GM18498 (cell line): ENCODE data around the gene MIB2.
"Not testable (repeated sequence)": the region's sequence is repeated elsewhere in the genome, so short reads cannot be mapped to it uniquely, and the experiment has no call there.

ENCODE experiments used
- ATAC-seq: cut with Tn5 transposase; IDR thresholded peaks from one replicate; pipeline ENCODE4 v1.9.1; 2021; ENCODE audit warnings: mild to moderate bottlenecking, moderate library complexity; ENCODE audit not compliant: unreplicated experiment

MIB2 gene

DNA sequence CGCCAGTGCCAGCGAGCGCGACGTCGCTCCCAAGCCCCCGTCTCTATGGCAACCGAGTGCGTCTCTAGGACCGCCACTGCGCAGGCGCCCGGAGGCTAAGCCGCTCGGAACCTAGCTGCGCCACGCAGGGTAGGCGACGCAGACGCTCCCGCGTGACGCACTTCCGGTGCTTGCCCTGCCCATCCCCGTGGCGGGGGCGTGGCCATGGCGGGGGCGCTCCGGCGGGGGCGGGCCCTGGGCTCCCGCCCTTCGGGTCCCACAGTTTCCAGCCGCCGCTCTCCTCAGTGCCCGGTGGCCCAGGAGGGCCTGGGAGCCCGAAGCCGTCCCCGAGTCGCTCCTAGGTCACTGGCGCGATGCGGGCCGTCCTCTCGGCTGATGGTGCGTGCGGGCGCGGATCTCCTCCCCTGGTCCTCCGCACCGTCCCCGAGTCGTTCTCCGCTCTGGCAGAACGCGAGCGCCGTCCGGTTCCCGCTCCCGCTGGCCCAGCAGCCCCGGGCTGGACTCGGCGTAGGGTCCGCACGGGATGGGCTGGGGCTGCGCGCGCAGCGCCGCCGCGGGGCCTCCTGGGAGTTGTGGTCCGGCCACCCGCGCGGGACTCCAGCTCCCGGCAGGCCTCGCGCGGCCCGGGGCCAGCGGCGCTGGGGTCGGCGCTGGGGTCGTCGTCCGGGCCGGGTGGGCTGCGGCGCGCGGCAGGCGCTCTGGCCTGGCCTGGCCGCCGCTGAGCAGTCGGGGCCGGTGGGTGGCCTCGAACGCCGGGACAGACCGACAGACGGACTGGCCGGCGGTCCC is at the start of gene MIB2:
MIB2 (plus strand) TSS at position 245 of the 789 bp plus-strand sequence. CDS start 7,953 bp downstream, outside the sequence.
- ATAC-seq, result peak; percentile 82

DNA sequence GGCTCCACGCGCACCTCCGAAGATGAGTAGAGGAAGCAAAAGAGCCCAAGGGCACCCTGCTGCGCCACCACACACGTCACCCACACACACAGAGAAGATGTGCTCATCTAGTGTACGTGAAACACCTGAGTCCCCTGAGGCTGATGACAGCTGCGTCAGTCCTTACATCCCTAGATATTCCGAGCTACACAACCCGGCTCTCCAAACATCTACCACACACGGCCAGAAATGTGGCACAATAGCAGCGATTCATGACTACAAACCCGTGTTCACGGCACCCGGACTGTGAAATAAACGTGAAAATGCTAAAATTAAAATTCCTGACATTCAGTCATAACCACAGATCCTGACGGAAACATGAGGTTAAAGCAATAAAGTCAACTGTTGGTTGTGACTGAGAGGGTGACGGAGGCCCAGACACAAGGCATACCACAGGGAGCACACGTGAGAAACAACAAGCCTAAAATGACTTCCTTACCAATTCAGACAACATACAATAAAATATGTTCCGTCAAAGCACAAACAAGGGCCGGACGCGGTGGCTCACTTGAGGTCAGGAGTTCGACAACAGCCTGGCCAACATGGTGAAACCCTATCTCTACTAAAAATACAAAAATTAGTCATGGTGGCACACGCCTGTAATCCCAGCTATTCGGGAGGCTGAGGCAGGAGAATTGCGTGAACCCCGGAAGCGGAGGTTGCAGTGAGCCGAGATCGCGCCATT is 48.0 kb upstream of the MIB2 start:
- no peak for ATAC-seq

DNA sequence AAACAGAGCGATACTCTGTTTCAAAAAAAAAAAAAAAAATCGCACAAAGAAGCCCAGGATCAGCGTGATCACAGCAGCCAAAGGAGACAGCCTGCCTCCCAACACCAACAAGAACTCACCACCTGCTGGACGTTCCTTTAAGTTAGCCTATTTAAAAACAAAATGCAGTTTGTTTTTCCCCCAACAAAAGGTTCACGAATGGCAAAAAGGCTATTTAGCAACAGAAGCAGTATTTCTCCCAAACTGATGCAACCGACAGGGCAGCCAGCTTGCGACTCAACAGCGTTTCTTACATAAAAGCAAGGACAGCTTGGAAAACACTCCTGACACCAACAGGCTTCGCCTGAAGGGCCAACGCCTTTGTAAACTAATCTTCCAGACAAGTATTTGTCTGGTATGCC is 47.4 kb upstream of the MIB2 start:
- no peak for ATAC-seq

DNA sequence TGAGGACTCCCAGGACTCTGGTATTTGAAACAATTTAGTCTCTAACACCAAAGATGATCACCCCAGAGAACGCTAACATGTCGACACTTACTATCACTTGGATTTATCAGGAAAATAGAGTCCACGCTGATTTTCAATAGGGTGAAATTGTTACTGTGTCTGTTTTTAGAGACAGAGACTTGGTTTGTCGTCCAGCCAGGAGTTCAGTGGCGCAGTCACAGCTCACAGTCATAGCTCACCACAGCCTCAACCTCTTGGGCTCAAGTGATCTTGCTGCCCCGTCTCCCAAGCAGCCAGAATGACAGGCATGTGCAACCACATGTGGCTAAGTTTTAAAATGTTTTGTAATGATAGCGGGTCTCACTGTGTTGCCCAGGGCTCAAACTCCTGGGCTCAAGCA is 46.0 kb upstream of the MIB2 start:
- no peak for ATAC-seq

DNA sequence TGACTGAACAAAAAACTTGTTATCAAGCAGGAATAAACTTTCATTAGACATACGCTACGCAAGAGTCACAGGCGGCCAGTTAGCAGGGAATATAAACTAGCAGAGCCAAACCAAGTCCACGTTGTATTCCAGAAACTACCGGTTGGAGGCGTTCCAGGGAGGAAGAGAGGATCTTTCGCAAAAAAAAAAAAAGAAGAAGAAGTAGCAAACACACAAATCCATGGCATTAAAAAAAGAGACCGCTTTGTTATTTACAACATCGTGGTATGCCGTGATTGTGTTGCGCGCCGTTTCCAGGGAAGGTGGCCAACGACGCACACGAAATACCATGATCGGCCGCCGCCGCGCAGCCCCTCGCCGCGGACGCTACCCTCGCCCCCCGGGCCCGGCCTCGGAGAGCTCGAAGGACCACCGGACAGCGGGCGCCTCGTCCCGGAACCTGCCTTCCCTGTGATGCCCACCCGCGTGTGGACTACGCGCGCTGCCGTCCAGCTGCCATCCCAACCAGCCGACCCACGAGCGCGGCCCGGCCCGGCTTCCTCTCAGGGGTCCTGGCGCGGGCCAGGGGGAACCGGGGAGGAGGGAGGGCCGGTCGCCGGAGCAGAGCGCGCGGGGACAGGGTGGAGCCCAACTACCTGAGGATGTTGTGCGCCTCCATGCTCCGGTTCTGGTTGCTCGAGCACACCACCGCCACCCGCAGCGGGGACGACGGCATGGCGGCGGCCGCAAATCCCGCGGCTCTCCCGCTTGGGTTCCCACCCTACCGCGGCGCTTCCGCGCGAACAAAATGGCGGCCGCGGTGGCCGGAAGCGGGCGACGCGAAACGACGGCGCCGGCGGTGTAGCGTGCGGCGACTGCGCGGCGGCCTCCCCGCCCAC is 41.2 kb upstream of the MIB2 start:
- peak; percentile 76 for ATAC-seq

DNA sequence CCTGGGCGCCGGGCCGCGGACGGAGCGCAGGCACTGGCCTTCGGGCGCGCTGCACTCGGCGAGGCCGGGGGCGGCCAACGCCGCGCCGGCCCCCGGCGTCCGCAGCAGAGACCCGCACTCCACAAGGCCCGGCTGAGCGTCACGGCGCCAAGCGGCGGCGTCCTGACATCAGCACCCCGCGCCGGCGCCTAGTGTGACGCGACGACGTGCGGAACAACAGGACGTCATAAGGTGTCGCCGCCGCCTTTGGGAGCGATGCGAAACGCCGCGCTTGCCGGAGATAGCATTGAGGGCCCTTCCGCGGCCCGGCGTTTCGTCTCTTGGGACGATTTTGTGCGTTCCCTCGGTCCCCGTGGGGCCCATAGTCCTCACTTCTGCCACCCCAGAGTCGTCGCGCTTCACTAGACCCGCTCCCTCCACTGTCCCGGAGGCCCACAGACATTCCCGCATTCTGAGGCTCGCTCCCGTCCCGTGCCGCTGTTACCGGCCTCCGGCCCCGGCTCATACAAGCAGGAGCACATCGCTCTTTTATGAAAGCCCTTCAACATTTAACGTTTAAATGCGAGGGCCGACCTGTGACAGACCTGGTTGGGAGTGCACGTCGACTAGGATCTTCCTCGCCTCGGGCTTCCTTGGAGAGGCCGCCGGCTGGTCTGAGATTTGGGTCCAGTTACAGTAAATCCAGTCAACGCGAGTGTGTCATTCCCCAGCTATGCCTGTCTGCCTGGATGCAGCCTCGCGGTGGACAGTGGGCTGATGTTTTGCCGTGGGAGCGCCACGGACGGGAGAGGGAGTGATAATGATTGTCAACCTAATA is 40.4 kb upstream of the MIB2 start, which contains the start of gene SSU72:
SSU72 (minus strand) TSS at position 143 of the 817 bp plus-strand sequence. CDS start 306 bp downstream, outside the sequence.
- ATAC-seq, result peak; percentile 85

DNA sequence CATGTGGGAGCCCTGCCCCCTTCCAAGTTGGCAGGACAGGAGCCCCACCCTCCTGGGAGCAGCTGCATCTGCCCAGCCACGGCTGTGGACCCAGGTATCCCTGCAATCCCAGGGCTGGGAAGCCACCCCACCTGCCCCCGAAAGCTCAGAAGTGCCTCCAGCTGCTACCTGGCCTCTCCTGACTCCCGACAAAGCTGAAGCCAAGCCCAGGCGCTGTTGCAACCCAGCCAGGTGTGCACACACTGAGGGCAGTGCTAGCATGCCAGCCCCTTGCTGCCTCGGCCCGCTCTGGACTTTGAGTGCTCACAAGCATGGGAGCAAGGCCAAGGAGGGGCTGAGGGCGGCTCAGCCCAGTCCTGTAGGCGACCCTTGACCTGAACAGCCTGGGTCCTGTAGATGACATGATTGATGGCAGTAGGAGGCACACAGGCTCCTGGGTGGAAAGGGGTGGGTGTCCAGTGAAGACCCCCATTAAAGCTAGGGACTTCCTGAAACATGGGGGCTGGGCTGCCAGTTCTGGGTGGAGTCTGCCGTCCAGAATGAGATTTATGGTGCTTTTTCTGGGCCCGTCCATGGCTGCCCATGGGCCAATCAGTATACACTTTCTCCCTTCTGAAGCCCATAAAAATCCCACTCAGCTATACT is 37.8 kb upstream of the MIB2 start:
- no peak for ATAC-seq

DNA sequence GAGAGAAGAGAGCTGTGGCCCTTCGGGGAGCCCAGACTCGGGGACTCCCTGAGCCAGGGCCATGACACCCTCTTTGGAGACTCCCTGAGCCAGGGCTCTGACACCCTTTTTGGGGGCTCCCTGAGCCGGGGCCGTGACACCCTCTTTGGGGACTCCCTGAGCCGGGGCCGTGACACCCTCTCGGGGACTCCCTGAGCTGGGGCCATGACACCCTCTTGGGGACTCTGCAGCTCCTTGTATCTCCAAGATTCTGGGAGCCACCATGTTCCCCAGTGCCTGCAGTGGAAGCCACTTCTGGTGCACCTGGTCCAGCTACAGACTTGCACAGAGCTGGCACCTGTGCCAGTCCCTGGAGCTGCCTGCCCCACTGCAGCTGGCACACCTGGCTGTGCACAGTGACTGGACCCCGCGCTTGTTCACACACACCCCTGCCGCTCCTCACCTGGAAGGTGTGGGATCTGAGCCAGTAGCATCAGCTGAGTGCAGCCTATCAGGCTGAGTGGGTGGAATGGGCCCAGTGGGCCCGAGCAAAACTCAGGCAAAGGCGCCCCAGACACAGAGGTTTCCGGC is 36.8 kb upstream of the MIB2 start:
- no peak for ATAC-seq

DNA sequence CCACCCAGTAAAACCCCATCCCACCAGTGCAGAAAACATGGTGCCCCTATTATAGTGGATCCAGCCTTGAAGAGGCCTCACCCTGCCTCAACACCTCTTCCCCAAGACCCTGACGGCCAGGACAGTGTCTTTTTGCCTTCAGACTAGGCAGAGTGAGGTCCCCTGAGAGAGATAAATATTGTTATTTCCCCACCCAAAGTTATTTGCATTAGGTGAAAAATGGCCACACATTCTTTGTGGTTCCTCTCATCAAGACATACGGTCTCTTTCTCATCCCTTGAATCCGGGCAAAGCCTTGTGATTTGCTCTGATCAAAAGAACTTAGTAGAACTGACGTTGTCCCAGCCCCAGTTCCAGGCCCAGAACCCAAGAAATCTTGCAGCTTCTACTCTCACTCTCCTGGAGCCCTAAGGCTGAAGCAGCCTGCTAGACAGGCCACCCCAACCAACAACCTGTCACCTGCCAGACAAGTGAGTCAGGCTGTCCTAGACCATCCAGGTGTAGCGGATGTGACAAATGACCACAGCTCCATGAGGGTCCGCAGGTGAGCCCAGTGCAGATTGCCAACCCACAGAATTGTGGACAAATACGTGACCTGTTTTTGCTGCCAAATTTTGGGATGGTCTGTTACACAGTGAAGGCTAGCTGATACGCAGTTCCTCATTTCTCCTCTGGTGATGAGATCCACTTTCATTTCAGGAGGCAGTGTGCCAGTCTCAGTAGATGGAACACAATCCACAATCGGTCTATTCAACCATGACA is 32.5 kb upstream of the MIB2 start:
- ATAC-seq, result no peak

DNA sequence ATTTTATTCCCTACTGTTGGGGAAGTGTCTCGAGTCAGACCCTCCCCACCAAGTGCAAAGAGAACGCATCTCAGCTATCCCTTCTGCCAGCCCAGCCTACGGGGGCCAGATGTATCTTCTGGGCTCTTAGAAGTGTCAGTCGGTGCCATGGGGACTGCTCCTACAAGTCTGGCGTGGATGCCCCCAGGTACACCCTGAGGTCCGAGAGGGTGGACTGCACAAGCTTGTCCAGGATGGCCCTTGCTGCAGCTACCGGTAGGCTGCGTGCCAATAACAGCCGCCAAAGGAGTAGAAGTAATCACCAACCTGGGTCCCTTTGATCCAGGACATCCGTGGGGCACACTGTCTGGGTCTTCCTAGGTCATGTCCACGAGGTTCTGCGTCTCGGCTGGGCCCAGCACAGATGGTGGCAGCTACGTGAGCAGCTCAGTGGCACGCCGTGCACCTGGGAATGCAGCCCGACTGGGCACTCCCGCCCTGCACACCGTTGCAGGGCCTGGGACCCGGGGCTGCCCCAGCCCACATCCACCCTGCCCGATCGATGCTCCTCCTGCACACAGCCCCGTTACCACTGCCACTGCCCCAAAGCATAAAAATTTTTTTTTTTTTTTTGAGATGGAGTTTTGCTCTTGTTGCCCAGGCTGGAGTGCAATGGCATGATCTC is 31.8 kb upstream of the MIB2 start:
- no peak for ATAC-seq

DNA sequence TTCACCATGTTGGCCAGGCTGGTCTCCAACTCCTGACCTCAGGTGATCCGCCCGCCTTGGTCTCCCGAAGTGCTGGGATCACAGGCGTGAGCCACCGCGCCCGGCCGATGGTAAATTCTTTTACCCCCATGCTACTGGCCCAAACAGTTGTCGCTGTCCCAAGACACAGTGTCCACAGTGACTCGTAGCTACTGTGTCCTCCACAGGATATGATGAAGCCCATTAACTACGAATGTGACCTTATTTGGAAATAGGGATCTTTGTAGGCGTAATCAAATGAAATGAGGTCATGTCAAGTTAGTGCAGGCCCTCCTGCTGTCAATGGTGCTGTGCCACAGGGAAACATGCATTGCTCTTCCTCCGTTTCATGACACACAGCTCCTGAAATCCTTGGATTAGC is 23.8 kb upstream of the MIB2 start:
- no peak for ATAC-seq

DNA sequence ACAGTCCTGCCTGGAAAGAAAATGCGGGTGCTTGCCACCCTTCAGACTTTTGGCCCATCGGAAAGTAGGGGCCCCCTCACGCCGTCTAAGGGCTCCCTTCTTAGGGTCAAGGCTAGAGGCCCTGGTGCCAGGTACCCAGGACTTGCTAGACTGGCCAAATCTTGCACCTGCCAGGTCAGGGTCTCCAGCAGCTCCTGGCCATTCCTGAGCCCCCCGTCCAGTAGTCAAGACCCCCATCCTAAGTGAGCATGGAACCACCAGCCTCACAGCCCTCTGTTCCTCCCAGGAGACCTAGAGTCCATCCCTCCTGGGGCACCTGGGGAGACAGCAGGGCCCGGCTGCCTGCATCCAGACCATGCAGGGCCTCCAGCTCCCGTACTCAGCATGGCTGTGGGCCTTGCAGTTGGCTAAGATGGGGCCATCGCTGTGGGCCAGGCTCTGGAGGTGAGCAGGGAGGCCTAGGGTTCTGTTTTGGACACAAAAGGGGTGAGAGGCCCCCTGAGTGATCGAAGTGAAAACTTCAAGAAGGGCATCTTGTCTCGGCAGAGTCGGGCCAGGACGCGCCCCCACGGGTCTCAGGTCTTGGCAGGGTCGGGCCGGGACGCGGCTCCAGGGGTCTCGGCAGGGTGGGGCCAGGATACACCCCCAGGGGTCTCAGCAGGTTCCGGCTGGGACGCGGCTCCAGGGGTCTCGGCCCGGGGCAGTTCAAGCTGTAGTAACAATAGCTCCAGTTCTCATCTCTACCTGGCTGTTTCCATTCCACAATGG is 21.3 kb upstream of the MIB2 start:
- no peak for ATAC-seq

DNA sequence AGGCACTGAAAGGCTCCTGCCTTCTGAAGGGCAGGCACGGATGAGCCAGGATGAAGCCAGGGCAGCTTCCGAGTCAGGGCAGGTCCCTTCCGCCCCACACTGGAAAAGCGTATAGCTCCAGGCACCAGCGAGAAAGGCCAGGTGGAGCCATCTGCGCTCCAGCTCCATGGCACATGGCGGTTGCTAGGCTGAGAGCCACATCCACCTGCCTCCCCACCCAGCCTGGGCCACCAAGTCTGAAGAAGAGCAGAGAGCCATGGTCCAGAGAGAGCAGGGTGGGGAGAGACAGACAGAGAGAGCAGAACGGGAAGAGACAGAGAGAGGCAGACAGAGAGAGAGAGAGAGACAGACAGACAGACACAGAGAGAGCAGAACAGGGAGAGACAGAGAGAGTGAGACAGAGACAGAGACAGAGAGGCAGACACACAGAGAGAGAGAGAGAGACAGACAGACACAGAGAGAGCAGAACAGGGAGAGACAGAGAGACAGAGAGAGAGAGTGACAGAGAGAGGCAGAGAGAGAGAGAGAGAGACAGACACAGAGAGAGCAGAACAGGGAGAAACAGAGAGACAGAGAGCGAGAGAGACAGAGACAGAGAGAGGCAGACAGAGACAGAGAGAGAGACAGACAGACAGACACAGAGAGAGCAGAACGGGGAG is 20.6 kb upstream of the MIB2 start:
- no peak for ATAC-seq

DNA sequence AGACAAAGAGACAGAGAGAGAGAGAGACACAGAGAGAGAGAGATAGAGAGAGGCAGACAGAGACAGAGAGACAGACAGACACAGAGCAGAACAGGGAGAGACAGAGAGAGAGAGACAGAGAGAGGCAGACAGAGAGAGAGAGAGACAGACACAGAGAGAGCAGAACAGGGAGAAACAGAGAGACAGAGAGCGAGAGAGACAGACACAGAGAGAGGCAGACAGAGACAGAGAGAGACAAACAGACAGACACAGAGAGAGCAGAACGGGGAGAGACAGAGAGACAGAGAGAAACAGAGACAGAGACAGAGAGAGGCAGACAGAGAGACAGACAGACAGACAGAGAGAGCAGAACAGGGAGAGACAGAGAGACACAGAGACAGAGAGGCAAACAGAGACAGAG is 20.0 kb upstream of the MIB2 start:
- ATAC-seq, result not testable (repeated sequence)

DNA sequence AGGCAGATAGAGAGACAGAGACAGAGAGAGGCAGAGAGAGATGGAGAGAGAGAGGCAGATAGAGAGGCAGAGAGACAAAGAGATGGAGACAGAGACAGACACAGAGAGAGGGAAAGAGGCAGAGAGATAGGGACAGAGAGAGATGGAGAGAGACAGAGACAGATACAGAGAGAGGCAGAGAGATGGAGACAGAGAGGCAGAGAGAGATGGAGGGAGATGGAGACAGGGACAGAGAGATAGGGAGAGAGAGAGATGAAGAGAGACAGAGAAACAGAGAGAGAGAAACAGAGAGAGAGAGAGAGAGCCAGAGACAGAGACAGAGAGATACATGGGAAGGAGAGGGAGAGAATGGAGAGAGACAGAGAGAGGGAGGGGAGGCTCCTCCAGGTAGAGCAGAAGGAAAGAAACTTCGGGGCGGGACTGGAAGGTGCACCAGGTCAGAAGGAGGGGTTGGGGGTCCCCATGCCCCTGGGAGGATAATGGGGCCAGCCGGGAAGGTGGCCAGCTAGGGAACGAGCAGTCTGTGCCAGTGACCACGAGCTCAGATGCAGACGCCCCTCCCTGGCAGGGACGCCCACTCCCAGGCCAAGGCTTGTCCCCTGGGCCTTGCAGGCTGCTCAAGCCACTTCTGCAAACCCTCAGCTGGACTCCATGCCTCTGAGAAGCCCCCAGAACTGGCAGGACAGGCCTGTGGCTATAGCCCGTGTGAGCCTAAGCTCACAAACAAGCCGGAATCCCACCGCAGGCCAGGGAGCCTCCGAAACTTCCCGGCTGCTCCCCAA is 18.6 kb upstream of the MIB2 start:
- ATAC-seq, result no peak

DNA sequence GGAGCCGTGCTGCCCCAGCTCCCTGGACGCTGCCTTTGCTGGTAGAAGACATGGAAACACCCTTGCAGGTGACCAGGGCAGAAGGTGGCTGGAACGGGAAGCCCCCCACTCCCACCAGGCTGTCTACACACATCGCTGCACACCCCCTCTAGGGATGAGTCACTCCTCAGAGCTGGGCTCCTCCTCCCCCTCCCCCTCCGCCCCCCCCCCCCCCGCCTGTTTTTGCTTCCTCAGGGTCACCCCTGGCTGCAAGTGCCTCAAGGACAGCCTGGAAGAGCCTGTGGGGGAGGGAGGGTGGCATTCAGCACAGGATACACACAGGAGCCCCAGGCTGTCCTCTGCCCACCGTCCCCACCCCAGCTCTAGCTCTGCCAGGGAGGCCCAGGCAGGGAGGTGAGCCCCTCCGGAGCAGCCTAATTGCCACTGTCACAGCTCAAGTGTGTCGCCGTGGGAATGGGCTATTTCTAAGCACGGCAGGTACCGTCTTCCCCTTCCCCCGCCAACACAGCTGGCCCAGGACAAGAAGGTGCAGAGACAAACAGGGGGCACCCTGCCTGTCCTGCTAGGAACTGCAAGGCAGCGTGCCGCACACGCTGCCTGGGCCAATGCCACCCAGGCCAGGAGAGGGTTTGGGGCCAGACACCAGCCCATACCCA is 17.9 kb upstream of the MIB2 start:
- no peak for ATAC-seq
